DND-41 (cell line): ENCODE measurements around the gene TMEM86A.

Experiments
- ATAC-seq: fragments of 200-7000 bp; cut with Tn5 transposase; 3 replicates; pipeline ENCODE4 v1.9.1; 2021; ENCODE audit warnings: low read depth; ENCODE audit not compliant: insufficient read depth
- DNase-seq: peaks from one replicate; pipeline ENCODE4 v3.0.0-alpha.2; 2020
- H2AFZ ChIP-seq: 2 replicates; pipeline ENCODE4 v1.6.0; 2012; ENCODE audit warnings: low read depth, low read length
- H3K27ac ChIP-seq: 2 replicates; pipeline ENCODE4 v1.5.1; 2012; ENCODE audit warnings: low read length, inconsistent platforms
- H3K27me3 ChIP-seq: fragments of 200-600 bp; sonication (generic); 2 replicates; pipeline ENCODE4 v1.6.0; 2012; ENCODE audit warnings: low read length, mild to moderate bottlenecking, inconsistent platforms; ENCODE audit not compliant: insufficient read depth, poor library complexity
- H3K36me3 ChIP-seq: 2 replicates; pipeline ENCODE4 v1.5.1; 2012; ENCODE audit warnings: low read length, inconsistent platforms; ENCODE audit not compliant: insufficient read depth
- H3K4me1 ChIP-seq: 2 replicates; pipeline ENCODE4 v1.5.1; 2012; ENCODE audit warnings: mild to moderate bottlenecking, low read length; ENCODE audit not compliant: insufficient read depth
- H3K4me2 ChIP-seq: 2 replicates; pipeline ENCODE4 v1.6.0; 2012; ENCODE audit warnings: mild to moderate bottlenecking, moderate library complexity, low read length, inconsistent platforms; ENCODE audit not compliant: insufficient read depth
- H3K4me3 ChIP-seq, 2 experiments: fragments of 200-600 bp in 1 of 2; shearing (Covaris generic) in 1 of 2; 2 replicates each; pipeline ENCODE4 v1.5.1; 2012 to 2016; ENCODE audit warnings: inconsistent platforms in 2 of 2, low read length in 2 of 2, mild to moderate bottlenecking in 2 of 2, low read depth in 1 of 2, moderate library complexity in 1 of 2
- H3K79me2 ChIP-seq: 2 replicates; pipeline ENCODE4 v1.6.0; 2012; ENCODE audit warnings: low read length, inconsistent platforms; ENCODE audit not compliant: insufficient read depth
- H3K9ac ChIP-seq: 2 replicates; pipeline ENCODE4 v1.6.0; 2012; ENCODE audit warnings: low read depth, mild to moderate bottlenecking, inconsistent platforms, low read length, moderate library complexity
- H3K9me3 ChIP-seq: 2 replicates; pipeline ENCODE4 v1.5.1; 2012; ENCODE audit warnings: low read length, moderate library complexity, mild to moderate bottlenecking, inconsistent platforms; ENCODE audit not compliant: insufficient read depth, severe bottlenecking
- H4K20me1 ChIP-seq: 2 replicates; pipeline ENCODE4 v1.6.0; 2012; ENCODE audit warnings: low read length; ENCODE audit not compliant: insufficient read depth
- CTCF ChIP-seq: IDR thresholded peaks from 2 replicates; pipeline ENCODE4 v1.5.1; 2012; ENCODE audit warnings: borderline replicate concordance, low read length, moderate library complexity, mild to moderate bottlenecking; ENCODE audit not compliant: poor library complexity, severe bottlenecking; ENCODE audit errors: extremely low read depth
- EZH2 ChIP-seq: IDR thresholded peaks from 3 replicates; pipeline ENCODE4 v1.6.1; 2012; ENCODE audit warnings: borderline replicate concordance, low read depth, mild to moderate bottlenecking, moderate library complexity, low read length, inconsistent platforms; ENCODE audit not compliant: severe bottlenecking

TMEM86A gene

GRCh38 chr11:18720808-18721560, 22.4 kb downstream of the TMEM86A start:
- no peak for ATAC-seq
- TF ChIP-seq EZH2 (no peak), CTCF (no peak)
- H3K4me2 ChIP-seq, result no peak overlapping the region

GRCh38 chr11:18721561-18722292, 23.1 kb downstream of the TMEM86A start:
- no peaks in the 10 kb centered on the region for H3K9me3 ChIP-seq
- no peak overlapping the region for H3K4me3 ChIP-seq
- no peak overlapping the region for H3K4me2 ChIP-seq
- no peak overlapping the region for H3K9ac ChIP-seq
- no peaks in the 10 kb centered on the region for H3K4me1 ChIP-seq
- peaks cover 12% of the 10 kb centered on the region for H3K27me3 ChIP-seq
- H4K20me1 ChIP-seq, result no peaks in the 10 kb centered on the region
- TF ChIP-seq EZH2 (no peak), CTCF (peak; percentile 67)
- peak; percentile 27 for DNase-seq
- no peak overlapping the region for H3K27ac ChIP-seq
- H3K79me2 ChIP-seq, result no peaks in the 10 kb centered on the region
- H2AFZ ChIP-seq, result no peak overlapping the region
- ATAC-seq, result peak; percentile 71; the same call in 2 of the 3 replicates
- no peaks in the 10 kb centered on the region for H3K36me3 ChIP-seq

More at GRCh38 chr11:18720808-18721560, 22.4 kb downstream of the TMEM86A start:
- no peak overlapping the region for H3K4me3 ChIP-seq
- H3K9ac ChIP-seq, result no peak overlapping the region
- H3K27me3 ChIP-seq, result peaks cover 13% of the 10 kb centered on the region
- no peak overlapping the region for H2AFZ ChIP-seq
- no peak for DNase-seq
- no peaks in the 10 kb centered on the region for H4K20me1 ChIP-seq
- no peaks in the 10 kb centered on the region for H3K79me2 ChIP-seq
- no peak overlapping the region for H3K27ac ChIP-seq
- no peaks in the 10 kb centered on the region for H3K9me3 ChIP-seq
- no peaks in the 10 kb centered on the region for H3K36me3 ChIP-seq
- no peaks in the 10 kb centered on the region for H3K4me1 ChIP-seq

- Histone ChIP-seq H3K4me2 (no peak overlapping the region), H3K27ac (no peak overlapping the region), H3K4me3 (no peak overlapping the region), H3K4me1 (no peaks in the 10 kb centered on the region), H2AFZ (no peak overlapping the region), H4K20me1 (no peaks in the 10 kb centered on the region), H3K36me3 (no peaks in the 10 kb centered on the region), H3K9me3 (no peaks in the 10 kb centered on the region), H3K9ac (no peak overlapping the region), H3K79me2 (no peaks in the 10 kb centered on the region), H3K27me3 (peaks cover 8% of the 10 kb centered on the region)
- ATAC-seq, result no peak
- TF ChIP-seq EZH2 (no peak), CTCF (no peak)
- DNase-seq, result no peak
These were observed 23.7 kb downstream of the TMEM86A start for GRCh38 chr11:18722293-18722637.
